Left kidney (tissue), 2 donors: ENCODE results near the gene P2RX2. TPM values are rescaled to one million over a fixed set of nuclear protein-coding genes. Genes with fewer than 3 reads are reported as not detected.
"Not testable (repeated sequence)": the region's sequence is repeated elsewhere in the genome, so short reads cannot be mapped to it uniquely, and the experiment has no call there.

ENCODE experiments used
- DNase-seq: peaks from one replicate; pipeline ENCODE4 v3.0.0-alpha.2; 2013
- polyA plus RNA-seq: library from polyadenylated mRNA; unstranded; fragments of 120-200 nt; gene quantifications from one replicate; pipeline ENCODE4 v1.2.1, GENCODE V29; 2013; ENCODE audit not compliant: insufficient read length

Gene P2RX2
- polyA plus RNA-seq, 1 donor: 1.7 TPM

DNA sequence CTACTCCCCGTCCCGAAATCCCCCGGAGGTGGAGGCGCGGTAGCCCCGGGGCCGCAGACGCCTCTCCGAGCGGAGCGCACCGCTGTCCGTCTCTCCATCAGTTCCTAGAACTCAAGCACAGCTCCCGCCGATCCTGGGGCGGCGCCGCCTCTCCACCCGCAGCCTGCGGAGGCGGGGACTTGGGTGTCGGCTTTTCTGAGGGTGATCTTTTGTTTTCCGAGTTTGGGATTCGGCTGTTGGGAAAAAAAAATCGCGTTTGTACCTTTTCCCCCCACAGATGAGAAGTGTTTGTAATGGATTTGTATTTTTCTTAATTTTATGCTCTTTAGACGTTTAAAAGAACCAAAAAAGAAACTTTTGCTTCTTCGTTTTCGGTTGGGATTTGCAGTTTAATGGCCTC, 34.8 kb upstream of the P2RX2 start:
- DNase-seq: no peak

DNA sequence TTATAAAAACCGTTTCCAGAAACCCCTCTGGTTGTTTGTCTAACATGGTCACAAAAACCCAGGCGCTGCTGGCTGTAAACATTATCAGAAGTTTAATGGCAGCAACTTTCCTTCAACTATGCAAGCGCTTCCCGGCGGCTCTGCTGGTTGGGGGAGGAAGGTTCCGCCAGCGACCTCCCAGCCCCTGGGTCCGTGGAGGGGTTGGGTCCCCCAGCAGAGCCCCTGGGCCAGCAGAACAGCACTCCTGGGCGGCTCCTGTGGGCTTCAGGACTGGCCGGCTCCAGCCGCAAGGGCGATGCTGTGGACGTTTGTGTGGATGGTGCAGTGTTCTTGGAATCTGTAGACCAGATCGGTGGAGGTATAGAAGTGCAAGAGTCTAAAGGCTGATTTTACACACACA, 34.1 kb upstream of the P2RX2 start:
- no peak for DNase-seq

DNA sequence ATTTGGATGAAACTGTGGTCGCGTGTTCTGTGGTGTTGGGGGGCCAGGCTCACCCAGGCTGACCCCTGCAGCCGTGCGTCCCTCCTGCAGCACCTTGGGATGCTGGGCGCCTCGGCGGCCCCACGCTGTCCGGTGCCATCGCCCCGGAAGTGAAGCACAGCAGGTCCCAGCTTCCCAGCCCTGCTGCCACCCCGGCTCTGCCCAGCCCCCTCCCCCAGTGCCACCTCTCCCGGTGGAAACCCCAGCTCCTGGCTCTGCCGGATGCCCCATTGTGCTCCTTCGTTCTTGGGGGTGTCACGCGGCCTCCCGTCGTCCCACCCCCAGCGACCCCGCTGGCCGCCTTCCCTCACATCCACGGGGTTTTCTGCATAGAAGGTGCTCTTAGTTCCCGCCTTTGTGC, 33.4 kb upstream of the P2RX2 start:
- DNase-seq: no peak

GRCh38 chr12:132586929-132587328, 31.6 kb upstream of the P2RX2 start:
- no peak for DNase-seq

GRCh38 chr12:132587781-132588180, 30.8 kb upstream of the P2RX2 start:
- no peak for DNase-seq

- no peak for DNase-seq
These were observed 30.3 kb upstream of the P2RX2 start for GRCh38 chr12:132588319-132588718.

DNA sequence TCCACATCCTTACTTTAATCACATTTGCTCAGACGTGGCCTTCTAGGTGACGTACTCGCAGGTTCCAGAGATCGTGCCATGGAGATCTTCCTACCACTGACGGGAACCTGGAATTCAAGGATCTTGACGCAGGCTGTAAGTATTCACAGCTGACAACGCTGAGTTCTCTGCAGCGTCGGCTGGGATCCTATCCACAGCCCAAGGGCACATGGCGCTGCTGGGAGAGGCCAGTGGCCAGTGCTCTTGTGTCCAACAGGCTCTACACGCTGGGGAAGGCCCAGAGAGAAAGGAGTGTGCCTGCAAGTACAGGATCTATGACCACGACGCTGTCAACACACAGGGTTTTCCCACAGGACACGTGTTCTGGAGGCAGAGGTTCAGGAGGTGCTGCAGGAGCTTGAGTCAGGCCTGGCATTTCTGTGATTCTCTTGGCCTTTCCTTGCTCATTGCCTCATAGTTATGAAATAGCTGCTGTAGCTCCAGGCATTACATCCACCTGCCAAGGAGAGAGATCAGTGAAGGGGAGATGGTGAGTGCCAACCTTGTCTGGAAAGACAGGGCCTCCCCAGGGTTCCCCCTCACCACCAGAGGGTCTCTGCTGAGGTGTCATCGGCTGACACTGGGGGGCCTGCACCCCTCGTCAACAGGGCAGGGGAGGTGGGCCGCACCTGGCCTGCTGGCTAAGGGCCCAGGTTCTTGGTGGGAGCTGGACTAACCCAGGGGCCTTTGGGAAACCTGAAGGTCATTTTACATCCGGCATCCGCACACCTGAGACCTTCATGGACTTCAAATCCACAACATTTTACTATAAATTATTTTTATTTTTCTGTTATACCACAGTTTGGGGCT, 29.5 kb upstream of the P2RX2 start:
- no peak for DNase-seq

DNA sequence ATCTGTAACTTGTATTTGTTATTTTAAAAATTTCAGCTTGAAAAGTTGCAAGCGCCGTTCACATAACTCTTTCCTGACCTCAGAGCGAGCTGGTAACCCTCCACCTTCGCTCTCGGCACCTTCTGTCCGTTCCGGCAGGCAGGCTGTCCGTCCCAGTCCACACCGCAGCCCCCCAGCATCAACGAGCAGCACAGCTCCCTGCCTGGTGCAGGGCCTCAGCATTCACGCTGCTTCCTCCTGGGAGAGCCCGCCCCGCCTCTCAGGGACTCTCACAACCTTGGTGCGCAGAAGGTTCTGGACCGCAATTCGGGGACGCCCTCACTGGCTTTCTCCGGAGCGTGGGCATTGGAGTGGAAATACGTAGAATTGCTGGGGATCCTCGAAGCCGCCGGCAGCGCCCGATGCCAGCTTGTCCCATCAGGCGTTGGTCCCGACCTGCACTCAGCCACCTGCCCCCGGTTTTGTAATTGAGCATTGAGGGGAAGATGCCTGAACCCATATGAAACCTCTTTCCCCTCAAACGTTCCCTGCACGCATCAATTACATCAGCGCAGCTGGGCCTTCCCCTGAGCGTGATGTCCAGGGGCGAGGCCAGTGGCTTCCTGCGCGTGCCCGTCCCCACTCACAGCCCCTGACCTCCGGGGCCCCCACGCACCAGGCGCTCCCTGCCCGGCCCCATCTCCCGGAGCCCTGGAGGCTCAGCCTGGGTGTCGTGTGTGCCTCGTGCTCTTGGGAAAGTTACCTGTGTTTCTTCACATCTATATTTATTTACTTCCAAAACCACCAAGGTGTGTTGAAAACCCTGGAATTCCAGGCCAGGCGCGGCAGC, 27.3 kb upstream of the P2RX2 start:
- no peak for DNase-seq

GRCh38 chr12:132592282-132592970, 26.1 kb upstream of the P2RX2 start:
- no peak for DNase-seq

DNA sequence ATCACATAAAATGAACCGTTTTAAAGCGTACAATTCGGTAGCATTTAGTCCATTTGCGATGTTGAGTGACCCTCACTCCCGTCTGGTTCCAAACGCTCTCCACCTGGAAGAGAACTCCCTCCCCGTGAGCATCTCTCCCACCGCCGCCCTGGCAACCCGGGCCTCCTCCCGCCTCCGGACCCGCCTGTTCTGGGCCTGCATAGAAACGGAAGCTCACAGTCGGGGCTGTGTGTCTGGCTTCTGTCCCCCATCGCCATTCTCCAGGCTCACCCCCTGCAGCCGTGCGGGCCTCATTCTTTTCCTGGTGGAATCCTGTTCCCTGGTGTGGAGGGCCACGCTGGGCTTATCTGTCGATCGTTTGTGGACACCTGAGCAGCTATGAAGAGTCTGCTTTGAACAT, 25.5 kb upstream of the P2RX2 start:
- no peak for DNase-seq

GRCh38 chr12:132593521-132593920, 25.1 kb upstream of the P2RX2 start:
- DNase-seq: no peak

- peak; percentile 95 for DNase-seq
These were observed 24.6 kb upstream of the P2RX2 start for GRCh38 chr12:132593938-132594358.

- no peak for DNase-seq
These were observed 23.4 kb upstream of the P2RX2 start for GRCh38 chr12:132595183-132595582.

GRCh38 chr12:132596016-132596415, 22.6 kb upstream of the P2RX2 start:
- DNase-seq: no peak

GRCh38 chr12:132597333-132598316, 21.0 kb upstream of the P2RX2 start:
- no peak for DNase-seq

- DNase-seq: not testable (repeated sequence)
These were observed 19.1 kb upstream of the P2RX2 start for GRCh38 chr12:132599502-132599901.

GRCh38 chr12:132600048-132601032, 18.2 kb upstream of the P2RX2 start:
- no peak for DNase-seq

DNA sequence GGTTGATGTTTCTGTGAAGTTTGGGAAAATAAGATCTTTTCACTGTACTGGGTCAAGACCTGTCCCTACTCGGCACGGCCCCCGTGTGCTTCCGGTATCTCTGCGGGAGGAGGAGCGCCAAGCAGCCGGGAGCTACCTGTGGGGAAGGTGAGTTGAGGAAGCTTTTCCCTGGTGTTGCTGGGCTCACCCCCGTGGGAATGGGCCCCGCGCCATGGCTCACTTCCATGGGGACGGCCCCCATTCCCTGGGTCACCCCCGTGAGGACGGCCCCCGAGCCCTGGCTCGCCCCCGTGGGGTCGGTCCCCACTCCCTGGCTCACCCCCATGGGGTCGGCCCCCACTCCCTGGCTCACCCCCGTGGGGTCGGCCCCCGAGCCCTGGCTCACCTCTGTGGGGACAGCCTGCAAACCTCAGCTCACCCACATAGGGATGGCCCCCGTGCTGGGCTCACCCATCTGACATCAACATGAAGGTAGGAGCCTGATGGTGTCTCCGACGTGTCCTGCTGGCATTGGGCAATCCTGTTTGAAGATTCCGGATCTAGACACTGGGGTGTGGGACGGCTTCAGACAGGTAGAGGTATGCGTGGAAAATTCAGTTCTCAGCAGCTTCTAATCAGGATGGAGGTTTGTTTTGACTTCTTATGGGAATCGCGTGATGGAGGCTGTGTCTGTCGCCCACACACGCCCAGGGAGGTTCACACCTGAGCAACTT, 17.2 kb upstream of the P2RX2 start:
- no peak for DNase-seq

- no peak for DNase-seq
These were observed 15.9 kb upstream of the P2RX2 start for GRCh38 chr12:132602572-132603239.
